HFFc6 (cell line): ENCODE measurements around the gene BICD2. TPM values are rescaled to one million over a fixed set of nuclear protein-coding genes. Genes with fewer than 3 reads are reported as not detected.

Experiments
- DNase-seq: peaks from one replicate; pipeline ENCODE4 v3.0.0-alpha.2; 2018
- H3K27ac Mint-ChIP-seq: 2 replicates; pipeline ENCODE4 v1.8.0; 2020; ENCODE audit warnings: mild to moderate bottlenecking, mixed read lengths
- H3K27me3 Mint-ChIP-seq: 2 replicates; pipeline ENCODE4 v1.8.0; 2021; ENCODE audit warnings: mild to moderate bottlenecking, moderate library complexity, mixed read lengths; ENCODE audit not compliant: insufficient read depth
- H3K36me3 Mint-ChIP-seq: 2 replicates; pipeline ENCODE4 v1.8.0; 2021; ENCODE audit warnings: low read depth, mixed read lengths
- H3K4me1 Mint-ChIP-seq: 2 replicates; pipeline ENCODE4 v1.8.0; 2020; ENCODE audit warnings: low read depth, mixed read lengths
- H3K4me3 Mint-ChIP-seq: 2 replicates; pipeline ENCODE4 v1.8.0; 2020; ENCODE audit warnings: mild to moderate bottlenecking, moderate library complexity, mixed read lengths
- H3K9me3 Mint-ChIP-seq: 2 replicates; pipeline ENCODE4 v1.8.0; 2020; ENCODE audit warnings: mild to moderate bottlenecking, mixed read lengths
- total RNA-seq, 6 experiments: library from RNA; stranded (reverse); fragmentation: NEBNext Ultra II Directional; extraction: Animal tissue kit (Norgen Biotek cat#: 25700); gene quantifications; 2 replicates in 1 of 6; 3 replicates in 5 of 6; pipeline ENCODE4 v1.2.3, GENCODE V29; 2021
- TF ChIP-seq, protein P1 (sequence below): fragments of 200-600 bp; sonication (generic); IDR thresholded peaks from 2 replicates; pipeline ENCODE4 v1.5.0; 2021; ENCODE audit warnings: antibody characterized with exemption, mild to moderate bottlenecking

The BICD2 gene
- total RNA-seq, 6 experiments from 2014 or later = 32.4 to 38.6 (median 36.1) TPM

DNA sequence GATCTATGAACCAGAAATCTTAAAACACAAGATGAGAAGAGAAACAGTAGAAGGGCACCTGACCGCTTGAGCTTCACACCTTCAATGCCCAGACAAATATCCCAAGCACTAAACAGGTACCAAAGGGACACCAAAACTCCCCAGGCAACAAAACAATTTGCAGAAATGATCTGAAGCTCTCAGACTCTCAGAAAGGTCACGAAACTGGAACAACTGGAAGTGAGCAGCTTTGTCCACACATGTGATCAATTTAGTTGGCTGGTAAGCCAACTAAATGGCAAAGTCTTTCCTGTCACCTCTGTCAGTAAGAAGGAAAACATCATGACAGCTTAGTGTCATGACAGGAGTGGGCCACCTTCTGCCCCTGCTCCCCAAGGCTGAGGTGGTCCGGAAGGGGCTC is 98.8 kb downstream of the BICD2 start:
- no peaks in the 10 kb centered on the region; the same call in 1 of the 2 replicates for H3K27me3 Mint-ChIP-seq
- H3K9me3 Mint-ChIP-seq = no peaks in the 10 kb centered on the region
- TF ChIP-seq, protein P1, sequence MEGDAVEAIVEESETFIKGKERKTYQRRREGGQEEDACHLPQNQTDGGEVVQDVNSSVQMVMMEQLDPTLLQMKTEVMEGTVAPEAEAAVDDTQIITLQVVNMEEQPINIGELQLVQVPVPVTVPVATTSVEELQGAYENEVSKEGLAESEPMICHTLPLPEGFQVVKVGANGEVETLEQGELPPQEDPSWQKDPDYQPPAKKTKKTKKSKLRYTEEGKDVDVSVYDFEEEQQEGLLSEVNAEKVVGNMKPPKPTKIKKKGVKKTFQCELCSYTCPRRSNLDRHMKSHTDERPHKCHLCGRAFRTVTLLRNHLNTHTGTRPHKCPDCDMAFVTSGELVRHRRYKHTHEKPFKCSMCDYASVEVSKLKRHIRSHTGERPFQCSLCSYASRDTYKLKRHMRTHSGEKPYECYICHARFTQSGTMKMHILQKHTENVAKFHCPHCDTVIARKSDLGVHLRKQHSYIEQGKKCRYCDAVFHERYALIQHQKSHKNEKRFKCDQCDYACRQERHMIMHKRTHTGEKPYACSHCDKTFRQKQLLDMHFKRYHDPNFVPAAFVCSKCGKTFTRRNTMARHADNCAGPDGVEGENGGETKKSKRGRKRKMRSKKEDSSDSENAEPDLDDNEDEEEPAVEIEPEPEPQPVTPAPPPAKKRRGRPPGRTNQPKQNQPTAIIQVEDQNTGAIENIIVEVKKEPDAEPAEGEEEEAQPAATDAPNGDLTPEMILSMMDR = no peak
- H3K4me3 Mint-ChIP-seq = no peak overlapping the region
- H3K36me3 Mint-ChIP-seq = peaks cover 30% of the 10 kb centered on the region; the same call in 1 of the 2 replicates
- peaks cover 49% of the 10 kb centered on the region for H3K4me1 Mint-ChIP-seq
- no peak overlapping the region for H3K27ac Mint-ChIP-seq
- no peak for DNase-seq

DNA sequence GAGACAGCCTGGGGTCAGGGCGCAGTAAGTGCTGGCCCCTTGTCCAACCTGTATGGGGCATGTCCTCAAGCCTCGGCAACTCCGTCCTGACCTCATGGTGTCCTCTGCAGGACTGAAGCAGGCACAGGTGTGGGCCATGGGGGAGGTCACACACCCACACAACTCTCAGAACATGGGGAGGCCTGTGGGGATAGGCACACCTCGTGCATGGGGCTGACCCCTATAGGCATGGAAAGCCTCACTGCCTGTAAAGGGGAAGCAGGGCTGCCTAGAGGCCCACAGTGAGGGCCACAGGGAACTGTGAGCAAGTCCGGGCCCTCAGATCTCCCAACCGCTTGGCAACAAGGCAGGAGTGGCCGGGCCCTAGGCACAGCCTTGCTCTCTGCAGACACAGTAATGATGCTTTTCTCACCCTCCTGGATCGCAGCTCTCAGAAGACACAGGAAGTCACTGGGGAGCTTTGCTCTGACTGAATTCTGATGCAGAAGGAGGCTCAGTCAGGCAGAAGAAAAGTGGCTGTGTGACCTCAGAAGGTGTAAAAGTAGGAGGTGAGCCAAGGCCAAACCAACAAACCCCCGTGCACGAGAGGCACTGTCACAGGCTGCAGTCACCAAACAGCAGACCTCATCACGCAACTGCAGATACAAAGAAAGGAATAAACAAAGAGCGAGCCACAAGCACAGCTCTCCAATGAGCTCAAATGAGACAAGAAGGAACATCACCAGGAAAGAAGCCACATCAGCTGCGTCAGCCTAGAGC is 100.1 kb downstream of the BICD2 start:
- Mint-ChIP-seq H3K9me3 (no peaks in the 10 kb centered on the region), H3K4me3 (no peak overlapping the region), H3K27ac (peak overlapping the region; percentile 0; the same call in 1 of the 2 replicates), H3K27me3 (no peaks in the 10 kb centered on the region; the same call in 1 of the 2 replicates), H3K4me1 (peaks cover 46% of the 10 kb centered on the region), H3K36me3 (peaks cover 26% of the 10 kb centered on the region; the same call in 1 of the 2 replicates)
- DNase-seq = no peak
- TF ChIP-seq, protein P1 = no peak

DNA sequence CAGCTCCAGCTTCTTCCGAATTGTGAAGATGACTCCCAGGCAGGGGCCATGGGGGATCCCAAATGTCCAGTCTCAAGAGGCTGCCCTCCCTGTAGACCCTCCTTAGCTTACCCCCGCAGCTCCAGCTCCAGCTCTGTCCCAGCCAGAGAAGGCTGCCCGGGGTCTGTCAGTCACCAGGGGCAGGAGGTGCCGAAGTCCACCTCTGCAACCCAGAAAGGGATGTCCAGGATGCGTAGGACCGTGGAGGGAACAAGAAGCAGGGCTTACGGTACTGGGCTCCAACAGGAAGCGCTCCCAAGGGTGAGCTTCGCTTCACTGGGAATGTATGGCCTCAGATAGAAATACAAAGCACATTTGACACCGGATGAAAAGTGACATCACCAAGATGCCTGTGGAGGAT is 100.7 kb downstream of the BICD2 start:
- H3K4me1 Mint-ChIP-seq = peaks cover 42% of the 10 kb centered on the region
- H3K4me3 Mint-ChIP-seq = no peak overlapping the region
- no peak overlapping the region for H3K27ac Mint-ChIP-seq
- no peaks in the 10 kb centered on the region; the same call in 1 of the 2 replicates for H3K27me3 Mint-ChIP-seq
- no peak for DNase-seq
- no peaks in the 10 kb centered on the region for H3K9me3 Mint-ChIP-seq
- TF ChIP-seq, protein P1 = no peak
- H3K36me3 Mint-ChIP-seq = peaks cover 25% of the 10 kb centered on the region; the same call in 1 of the 2 replicates

DNA sequence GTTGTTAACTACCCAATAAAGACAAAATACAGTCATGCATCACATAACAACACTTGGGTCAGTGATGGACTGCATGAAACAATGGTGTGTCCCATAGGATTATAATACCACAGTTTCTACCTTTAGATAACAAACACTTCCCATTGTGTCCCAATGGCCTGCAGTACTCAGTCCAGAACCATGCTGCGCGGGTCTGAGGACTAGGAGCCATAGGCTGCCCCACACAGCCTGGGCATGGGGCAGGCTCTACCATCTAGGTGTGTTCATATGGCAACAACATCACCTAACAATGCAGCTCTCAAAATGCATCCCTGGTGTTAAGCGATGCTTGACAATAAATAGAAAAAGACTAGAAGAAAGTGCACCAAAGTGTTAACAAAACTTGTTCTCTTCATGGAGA is 101.5 kb downstream of the BICD2 start:
- Mint-ChIP-seq H3K36me3 (peaks cover 18% of the 10 kb centered on the region; the same call in 1 of the 2 replicates), H3K9me3 (no peaks in the 10 kb centered on the region), H3K4me1 (peaks cover 34% of the 10 kb centered on the region), H3K27ac (no peak overlapping the region), H3K4me3 (no peak overlapping the region), H3K27me3 (no peaks in the 10 kb centered on the region; the same call in 1 of the 2 replicates)
- DNase-seq = no peak
- TF ChIP-seq, protein P1 = no peak

GRCh38 chr9:92661743-92662142 is 102.9 kb downstream of the BICD2 start:
- H3K27me3 Mint-ChIP-seq = no peaks in the 10 kb centered on the region
- no peak overlapping the region for H3K4me3 Mint-ChIP-seq
- TF ChIP-seq, protein P1 = no peak
- peaks cover 24% of the 10 kb centered on the region for H3K4me1 Mint-ChIP-seq
- no peak for DNase-seq
- H3K27ac Mint-ChIP-seq = no peak overlapping the region
- no peaks in the 10 kb centered on the region for H3K9me3 Mint-ChIP-seq
- H3K36me3 Mint-ChIP-seq = peaks cover 11% of the 10 kb centered on the region; the same call in 1 of the 2 replicates

Other genes with a start within 250 kb of the BICD2 start
- gene ECM2, start 228.8 kb downstream of the BICD2 start, total RNA-seq = under 1 TPM; 0.14 to 0.46 (median 0.33) TPM
- 10 to 100 TPM; 10.0 to 14.0 (median 12.5) TPM for gene IPPK, start 94.7 kb downstream of the BICD2 start, total RNA-seq
- gene ZNF484, start 113.2 kb upstream of the BICD2 start, total RNA-seq = 1 to 10 TPM; 5.1 to 7.0 (median 5.6) TPM
- not detected for gene FGD3, start 182.7 kb upstream of the BICD2 start, total RNA-seq